ENCODE results near the gene DPM2.
A peak's percentile ranks its signal among the peaks of the same experiment; 100 is the strongest.

Gene DPM2

GRCh38 chr9:127919253-127919815 lies 18.3 kb downstream of the DPM2 start:
- Mint-ChIP-seq H3K9me3 (no peaks in the 10 kb centered on the region), H3K27me3 (no peaks in the 10 kb centered on the region), H3K4me3 (no peak overlapping the region), H3K27ac (no peak overlapping the region), H3K36me3 (peaks cover 2% of the 10 kb centered on the region), H3K4me1 (peaks cover 37% of the 10 kb centered on the region)
- ATAC-seq (ENCODE audit: low read depth) (no peak), DNase-seq (ENCODE audit: low spot score in 2 of 2) (no peak)

- peaks cover 39% of the 10 kb centered on the region for H3K4me1 Mint-ChIP-seq
- peak overlapping the region; percentile 88 for H3K27ac Mint-ChIP-seq
- H3K36me3 Mint-ChIP-seq = peaks cover 3% of the 10 kb centered on the region
- no peak for DNase-seq (ENCODE audit: low spot score in 2 of 2)
- no peak for ATAC-seq (ENCODE audit: low read depth)
- no peaks in the 10 kb centered on the region for H3K9me3 Mint-ChIP-seq
- H3K4me3 Mint-ChIP-seq = peak overlapping the region; percentile 57
- no peaks in the 10 kb centered on the region for H3K27me3 Mint-ChIP-seq
Observed at GRCh38 chr9:127918183-127919107, 19.2 kb downstream of the DPM2 start.

- DNase-seq (ENCODE audit: low spot score in 2 of 2) (peak; percentile 67 to 71), ATAC-seq (ENCODE audit: low read depth) (peak; percentile 50)
- Mint-ChIP-seq H3K27me3 (no peaks in the 10 kb centered on the region), H3K9me3 (no peaks in the 10 kb centered on the region), H3K4me1 (peaks cover 43% of the 10 kb centered on the region), H3K27ac (peak overlapping the region; percentile 88), H3K4me3 (peak overlapping the region; percentile 85), H3K36me3 (peaks cover 8% of the 10 kb centered on the region)
Observed at GRCh38 chr9:127917603-127918002, 20.1 kb downstream of the DPM2 start.

DNA sequence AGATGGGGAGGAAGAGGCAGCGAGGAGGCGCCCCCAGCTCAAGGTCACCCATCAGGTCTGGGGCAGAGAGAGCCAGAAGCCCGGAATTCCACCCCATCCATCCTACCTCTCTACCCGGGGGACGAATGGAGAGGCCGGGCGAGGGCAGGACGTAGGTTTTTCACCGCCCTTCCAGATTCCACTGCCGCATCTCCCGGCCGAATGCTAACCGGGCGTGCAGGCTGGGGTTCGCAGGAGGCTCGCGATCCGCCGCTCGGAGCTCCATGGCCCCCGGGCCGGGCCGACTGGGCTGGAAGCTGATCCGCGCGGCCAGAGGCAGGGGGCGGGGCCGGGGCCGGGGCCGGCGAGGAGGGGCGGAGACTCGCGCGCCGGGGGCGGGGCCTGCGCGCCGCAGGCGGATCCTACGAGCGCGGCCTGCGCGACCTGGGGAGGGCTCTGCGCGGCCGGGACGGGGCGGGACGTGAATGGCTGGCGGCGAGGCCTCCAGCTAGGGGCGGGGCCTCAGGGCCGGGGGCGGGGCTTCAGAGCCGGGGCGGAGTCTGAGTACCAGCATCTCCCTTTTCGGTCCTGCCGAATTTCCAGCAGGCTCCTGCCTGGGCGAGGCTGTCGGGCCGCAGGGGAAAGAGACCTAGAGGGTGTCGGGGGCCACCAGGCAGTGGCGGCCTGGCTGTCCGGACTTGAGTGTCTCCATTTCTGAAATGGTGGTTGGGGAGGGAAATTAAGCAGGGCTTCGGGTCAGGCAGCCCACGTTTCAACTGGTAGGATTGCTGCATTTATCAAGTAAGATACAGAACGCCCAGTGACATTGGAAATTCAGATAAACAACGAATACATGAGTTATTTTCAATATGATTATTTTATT lies 20.7 kb downstream of the DPM2 start, which contains the start of gene ST6GALNAC4:
Gene ST6GALNAC4 (minus strand): TSS at position 322 of the 862 bp plus-strand sequence. CDS start 622 bp downstream, outside the sequence.
- H3K27me3 Mint-ChIP-seq = no peaks in the 10 kb centered on the region
- peak; percentile 79 for ATAC-seq (ENCODE audit: low read depth)
- DNase-seq (ENCODE audit: low spot score in 2 of 2) = peak; percentile 90 to 93
- H3K4me1 Mint-ChIP-seq = peaks cover 44% of the 10 kb centered on the region
- peaks cover 11% of the 10 kb centered on the region for H3K36me3 Mint-ChIP-seq
- no peaks in the 10 kb centered on the region for H3K9me3 Mint-ChIP-seq
- peak within 1 kb of the TSS; percentile 88 for H3K27ac Mint-ChIP-seq
- H3K4me3 Mint-ChIP-seq = peak within 1 kb of the TSS; percentile 91

GRCh38 chr9:127915801-127916719 lies 21.6 kb downstream of the DPM2 start:
- Mint-ChIP-seq H3K27me3 (no peaks in the 10 kb centered on the region), H3K4me3 (peak overlapping the region; percentile 91), H3K4me1 (peaks cover 42% of the 10 kb centered on the region), H3K36me3 (peaks cover 14% of the 10 kb centered on the region), H3K27ac (peak overlapping the region; percentile 88), H3K9me3 (no peaks in the 10 kb centered on the region)
- DNase-seq (ENCODE audit: low spot score in 2 of 2) (peak; percentile 67 to 77), ATAC-seq (ENCODE audit: low read depth) (peak; percentile 57)

DNA sequence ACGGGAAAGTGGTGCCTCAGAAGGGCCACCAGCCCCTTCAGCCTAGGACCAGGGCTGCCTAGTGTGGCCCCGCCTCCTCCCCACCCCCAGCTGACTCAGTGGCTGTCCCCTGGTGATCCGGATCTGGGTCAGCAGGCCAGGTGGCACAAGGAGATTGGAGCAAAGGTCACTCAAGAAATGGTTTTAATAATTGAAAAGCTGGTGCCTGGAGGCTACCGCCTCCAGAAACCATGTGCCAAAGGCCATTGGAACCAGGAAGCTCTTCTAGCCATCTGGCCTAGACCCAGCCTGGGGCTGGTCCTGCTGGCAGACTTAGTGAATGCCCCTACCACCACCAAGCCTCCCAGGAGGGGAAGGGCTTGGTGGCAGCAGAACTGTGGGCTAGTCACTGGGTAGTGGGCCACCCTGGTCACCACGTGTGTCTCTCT lies 22.3 kb downstream of the DPM2 start:
- H3K4me1 Mint-ChIP-seq = peaks cover 43% of the 10 kb centered on the region
- ATAC-seq (ENCODE audit: low read depth) = no peak
- peak overlapping the region; percentile 88 for H3K27ac Mint-ChIP-seq
- peak overlapping the region; percentile 91 for H3K4me3 Mint-ChIP-seq
- peaks cover 19% of the 10 kb centered on the region for H3K36me3 Mint-ChIP-seq
- H3K27me3 Mint-ChIP-seq = no peaks in the 10 kb centered on the region
- DNase-seq (ENCODE audit: low spot score in 2 of 2) = peak in 1 of 2 donors; percentile 49
- no peaks in the 10 kb centered on the region for H3K9me3 Mint-ChIP-seq

GRCh38 chr9:127913682-127914081 lies 24.0 kb downstream of the DPM2 start:
- peaks cover 35% of the 10 kb centered on the region for H3K4me1 Mint-ChIP-seq
- H3K27ac Mint-ChIP-seq = no peak overlapping the region
- H3K36me3 Mint-ChIP-seq = peaks cover 20% of the 10 kb centered on the region
- DNase-seq (ENCODE audit: low spot score in 2 of 2) = no peak
- no peaks in the 10 kb centered on the region for H3K9me3 Mint-ChIP-seq
- no peaks in the 10 kb centered on the region for H3K27me3 Mint-ChIP-seq
- no peak overlapping the region for H3K4me3 Mint-ChIP-seq
- no peak for ATAC-seq (ENCODE audit: low read depth)

DNA sequence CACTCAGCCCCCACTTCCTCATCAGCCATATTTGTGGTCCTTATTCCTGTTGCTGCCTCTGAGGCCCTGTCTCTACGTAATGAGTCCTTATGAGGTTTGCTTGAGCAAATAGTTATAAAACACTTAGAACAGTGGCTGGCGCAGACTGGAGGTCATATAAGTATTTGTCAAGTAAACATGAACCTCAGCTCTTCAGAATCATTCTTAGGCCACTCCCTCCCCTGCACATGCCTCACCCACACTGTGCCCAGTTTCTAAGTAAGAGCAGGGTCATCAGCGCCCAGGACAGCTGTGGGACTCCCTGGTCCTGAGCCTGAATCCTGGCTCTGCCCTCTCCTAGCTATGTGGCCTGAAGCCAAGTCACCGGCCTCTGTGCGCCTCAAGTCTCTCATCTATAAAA lies 24.8 kb downstream of the DPM2 start:
- H3K9me3 Mint-ChIP-seq = no peaks in the 10 kb centered on the region
- peaks cover 22% of the 10 kb centered on the region for H3K36me3 Mint-ChIP-seq
- peak overlapping the region; percentile 78 for H3K27ac Mint-ChIP-seq
- H3K4me1 Mint-ChIP-seq = peaks cover 28% of the 10 kb centered on the region
- no peak for ATAC-seq (ENCODE audit: low read depth)
- DNase-seq (ENCODE audit: low spot score in 2 of 2) = no peak
- no peak overlapping the region for H3K4me3 Mint-ChIP-seq
- H3K27me3 Mint-ChIP-seq = no peaks in the 10 kb centered on the region

DNA sequence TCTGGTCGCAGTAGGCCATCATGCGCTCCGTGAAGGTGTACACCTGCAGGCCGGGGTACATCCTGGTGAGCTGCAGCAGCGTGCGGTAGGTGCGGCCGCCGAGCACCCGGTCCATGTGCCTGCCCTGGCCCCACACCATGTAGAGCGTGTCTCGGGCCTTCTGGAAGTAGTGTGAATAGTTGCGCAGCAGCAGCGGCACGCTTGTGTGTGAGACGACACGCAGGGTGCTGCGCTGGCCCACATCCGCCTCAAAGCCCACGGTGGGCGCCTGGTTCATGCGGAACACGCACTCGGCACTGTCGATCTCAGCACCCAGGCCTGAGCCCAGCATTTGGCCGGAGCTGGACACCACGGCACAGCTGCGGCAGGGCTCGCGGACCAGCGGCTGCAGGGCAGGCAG lies 25.4 kb downstream of the DPM2 start:
- ATAC-seq (ENCODE audit: low read depth) (no peak), DNase-seq (ENCODE audit: low spot score in 2 of 2) (no peak)
- Mint-ChIP-seq H3K36me3 (peaks cover 22% of the 10 kb centered on the region), H3K9me3 (no peaks in the 10 kb centered on the region), H3K27ac (peak overlapping the region; percentile 90), H3K4me1 (peaks cover 23% of the 10 kb centered on the region), H3K27me3 (no peaks in the 10 kb centered on the region), H3K4me3 (no peak overlapping the region)

DNA sequence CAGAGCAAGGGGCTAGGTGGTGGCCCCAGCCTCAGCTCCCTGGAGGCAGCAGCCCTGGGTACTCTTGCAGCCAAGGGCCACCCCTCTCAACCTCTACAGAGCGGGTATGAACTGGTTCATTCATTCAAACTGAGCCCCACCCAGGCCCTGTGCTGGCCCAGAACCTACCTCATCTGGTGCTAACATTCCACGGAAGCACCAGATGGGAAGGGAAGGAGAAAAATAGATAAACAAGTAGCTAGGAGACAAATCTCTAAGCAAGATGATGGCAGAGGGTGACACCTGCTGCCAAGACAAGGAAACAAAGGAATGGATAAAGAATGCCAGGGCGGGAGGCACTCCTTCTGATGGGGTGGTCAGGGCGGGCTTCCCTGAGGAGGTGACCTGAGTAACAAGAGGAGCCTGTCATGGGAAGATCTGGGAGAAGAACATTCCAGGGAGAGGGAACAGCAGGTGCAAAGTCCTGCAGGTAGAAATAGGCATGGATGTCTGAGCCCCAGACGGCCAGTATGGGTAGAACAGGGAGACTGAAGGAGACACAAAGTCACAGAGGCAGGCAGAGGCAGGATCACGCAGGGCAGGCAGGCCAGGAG lies 26.9 kb downstream of the DPM2 start:
- Mint-ChIP-seq H3K4me3 (peak overlapping the region; percentile 30), H3K27ac (peak overlapping the region; percentile 90), H3K4me1 (peaks cover 26% of the 10 kb centered on the region), H3K27me3 (no peaks in the 10 kb centered on the region), H3K9me3 (no peaks in the 10 kb centered on the region), H3K36me3 (peaks cover 22% of the 10 kb centered on the region)
- no peak for DNase-seq (ENCODE audit: low spot score in 2 of 2)
- no peak for ATAC-seq (ENCODE audit: low read depth)

DNA sequence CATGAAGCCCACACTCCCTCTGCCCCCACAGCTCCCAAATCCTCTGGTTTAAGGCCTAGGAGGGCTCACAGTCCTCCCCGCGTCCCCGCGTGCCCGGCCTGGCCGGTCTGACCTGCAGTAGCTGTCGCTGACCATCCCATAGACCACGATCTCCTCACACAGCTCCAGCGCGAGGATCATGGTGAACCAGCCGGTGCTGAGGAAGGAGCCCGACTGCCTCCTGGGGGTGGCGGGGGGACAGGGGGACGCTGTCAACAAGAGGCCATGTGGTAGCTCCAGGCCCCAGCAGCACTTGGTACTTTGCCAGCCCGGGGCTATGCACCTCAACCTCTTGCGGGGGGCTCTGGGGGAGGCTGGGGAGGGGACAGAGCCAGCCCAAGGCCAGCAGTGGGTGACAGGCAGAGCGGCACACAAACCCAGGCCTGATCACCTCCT lies 27.8 kb downstream of the DPM2 start:
- H3K36me3 Mint-ChIP-seq = peaks cover 22% of the 10 kb centered on the region
- H3K27ac Mint-ChIP-seq = peak overlapping the region; percentile 90
- ATAC-seq (ENCODE audit: low read depth) (no peak), DNase-seq (ENCODE audit: low spot score in 2 of 2) (no peak)
- no peaks in the 10 kb centered on the region for H3K9me3 Mint-ChIP-seq
- H3K27me3 Mint-ChIP-seq = no peaks in the 10 kb centered on the region
- H3K4me3 Mint-ChIP-seq = no peak overlapping the region
- peaks cover 29% of the 10 kb centered on the region for H3K4me1 Mint-ChIP-seq

GRCh38 chr9:127908660-127908926 lies 29.1 kb downstream of the DPM2 start:
- no peak overlapping the region for H3K27ac Mint-ChIP-seq
- no peaks in the 10 kb centered on the region for H3K27me3 Mint-ChIP-seq
- no peak for ATAC-seq (ENCODE audit: low read depth)
- H3K4me3 Mint-ChIP-seq = no peak overlapping the region
- no peaks in the 10 kb centered on the region for H3K9me3 Mint-ChIP-seq
- peaks cover 19% of the 10 kb centered on the region for H3K36me3 Mint-ChIP-seq
- H3K4me1 Mint-ChIP-seq = peaks cover 37% of the 10 kb centered on the region
- DNase-seq (ENCODE audit: low spot score in 2 of 2) = no peak

Data from memory B cell (primary cell).